ACC112 (cell line): ENCODE results near the gene TREM1.
"Not testable (repeated sequence)": the region's sequence is repeated elsewhere in the genome, so short reads cannot be mapped to it uniquely, and the experiment has no call there.

Experiments used
- H2AFZ ChIP-seq: fragments of 200-600 bp; sonication (generic); one replicate; pipeline ENCODE4 v1.6.0; 2017; ENCODE audit warnings: antibody characterized with exemption, low read length; ENCODE audit not compliant: unreplicated experiment
- H3K27ac ChIP-seq: fragments of 200-600 bp; sonication (generic); 2 replicates; pipeline ENCODE4 v1.5.1; 2014; ENCODE audit warnings: low read depth, mild to moderate bottlenecking, antibody characterized with exemption, low read length, moderate library complexity
- H3K27me3 ChIP-seq: fragments of 200-600 bp; sonication (generic); 2 replicates; pipeline ENCODE4 v1.6.1; 2014; ENCODE audit warnings: mild to moderate bottlenecking, antibody characterized with exemption, low read length, moderate library complexity, mixed read lengths; ENCODE audit not compliant: insufficient read depth
- H3K36me3 ChIP-seq: fragments of 200-600 bp; sonication (generic); 2 replicates; pipeline ENCODE4 v1.6.1; 2016; ENCODE audit warnings: mild to moderate bottlenecking, antibody characterized with exemption, low read length, moderate library complexity, mixed read lengths; ENCODE audit not compliant: insufficient read depth
- H3K4me1 ChIP-seq: fragments of 200-600 bp; sonication (generic); one replicate; pipeline ENCODE4 v1.6.1; 2016; ENCODE audit warnings: low read length, mixed read lengths; ENCODE audit not compliant: insufficient read depth, unreplicated experiment, control insufficient read depth
- H3K4me3 ChIP-seq: fragments of 200-600 bp; sonication (generic); 2 replicates; pipeline ENCODE4 v1.5.1; 2014; ENCODE audit warnings: mild to moderate bottlenecking, low read depth, low read length
- H3K79me2 ChIP-seq: fragments of 200-600 bp; sonication (generic); one replicate; pipeline ENCODE4 v1.6.0; 2016; ENCODE audit warnings: low read length; ENCODE audit not compliant: control insufficient read depth, unreplicated experiment, insufficient read depth

The TREM1 gene

DNA sequence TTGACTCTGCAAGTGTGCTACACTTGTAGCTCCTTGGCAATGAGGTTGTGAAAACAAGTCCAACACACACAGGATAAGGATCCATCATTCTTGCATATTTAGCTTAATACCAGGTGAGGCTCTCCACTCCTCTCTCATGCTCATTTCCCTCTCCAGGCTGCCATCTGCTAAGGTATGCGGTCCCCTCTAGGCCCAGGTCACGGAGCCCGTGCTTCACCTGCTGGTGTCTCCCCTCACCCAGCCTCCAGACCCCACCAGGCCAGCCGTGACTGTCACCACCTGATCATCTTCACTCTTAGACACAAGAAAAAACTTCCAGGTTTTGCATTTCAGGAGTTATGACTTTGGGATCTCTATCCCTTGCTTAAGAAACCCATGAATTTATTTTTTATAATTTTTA, 34.7 kb upstream of the TREM1 start:
- no peak overlapping the region for H3K4me3 ChIP-seq
- no peak overlapping the region for H2AFZ ChIP-seq
- H3K79me2 ChIP-seq, result no peaks in the 10 kb centered on the region
- H3K4me1 ChIP-seq, result peaks cover 3% of the 10 kb centered on the region
- no peak overlapping the region for H3K27ac ChIP-seq
- peaks cover 57% of the 10 kb centered on the region for H3K27me3 ChIP-seq
- no peaks in the 10 kb centered on the region for H3K36me3 ChIP-seq

DNA sequence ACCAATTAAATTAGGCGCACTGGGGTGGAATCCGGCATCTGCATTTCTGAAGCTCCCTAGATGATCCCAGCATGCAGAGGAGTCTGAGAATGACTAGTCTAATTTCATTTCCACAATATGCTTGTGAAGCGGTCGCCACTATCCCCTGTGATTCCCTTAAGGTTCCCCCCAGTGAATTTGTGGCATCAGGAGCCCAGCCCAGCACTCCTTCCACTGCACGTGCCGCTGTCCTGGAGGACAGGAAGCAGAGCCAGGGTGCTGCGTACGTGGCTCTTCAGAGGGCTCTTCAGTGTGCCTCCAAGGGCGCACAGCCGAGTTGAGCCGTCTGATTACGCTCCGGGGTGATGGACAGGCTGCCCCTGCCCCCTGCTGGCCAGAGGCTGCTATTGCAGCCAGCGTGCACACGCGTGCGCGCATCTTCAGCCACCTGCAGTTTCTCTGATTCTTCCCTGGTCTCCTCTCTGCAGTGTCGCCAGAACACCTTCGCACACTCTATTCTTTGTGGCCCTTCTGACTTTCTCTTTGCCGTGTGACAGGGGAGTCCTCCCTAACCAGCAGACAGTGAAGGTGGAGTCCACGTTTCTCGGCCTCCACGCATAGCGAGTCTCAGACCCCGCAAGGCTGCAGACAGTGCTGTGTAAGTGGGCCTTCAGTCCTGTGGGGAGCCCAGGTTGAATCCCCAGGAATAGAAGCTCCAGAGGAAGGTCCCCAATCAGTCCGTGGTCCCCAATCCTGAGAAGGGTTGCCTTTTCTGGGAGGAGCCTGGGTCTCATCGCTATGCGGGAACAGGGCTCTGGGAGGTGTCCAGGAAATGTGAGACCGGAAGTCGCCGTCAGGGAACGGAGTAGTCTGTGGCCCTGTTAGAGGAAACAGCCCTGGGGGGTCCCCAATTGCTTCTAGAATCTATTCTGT, 32.4 kb upstream of the TREM1 start:
- Histone ChIP-seq H3K79me2 (no peaks in the 10 kb centered on the region), H3K36me3 (no peaks in the 10 kb centered on the region), H3K27me3 (peaks cover 60% of the 10 kb centered on the region), H3K4me1 (peaks cover 3% of the 10 kb centered on the region), H3K4me3 (peak overlapping the region; percentile 67), H3K27ac (no peak overlapping the region), H2AFZ (peak overlapping the region; percentile 34)

GRCh38 chr6:41318261-41318653, 31.8 kb upstream of the TREM1 start:
- Histone ChIP-seq H3K79me2 (no peaks in the 10 kb centered on the region), H2AFZ (peak overlapping the region; percentile 34), H3K36me3 (no peaks in the 10 kb centered on the region), H3K27ac (no peak overlapping the region), H3K27me3 (peaks cover 60% of the 10 kb centered on the region), H3K4me1 (peaks cover 3% of the 10 kb centered on the region), H3K4me3 (peak overlapping the region; percentile 67)

DNA sequence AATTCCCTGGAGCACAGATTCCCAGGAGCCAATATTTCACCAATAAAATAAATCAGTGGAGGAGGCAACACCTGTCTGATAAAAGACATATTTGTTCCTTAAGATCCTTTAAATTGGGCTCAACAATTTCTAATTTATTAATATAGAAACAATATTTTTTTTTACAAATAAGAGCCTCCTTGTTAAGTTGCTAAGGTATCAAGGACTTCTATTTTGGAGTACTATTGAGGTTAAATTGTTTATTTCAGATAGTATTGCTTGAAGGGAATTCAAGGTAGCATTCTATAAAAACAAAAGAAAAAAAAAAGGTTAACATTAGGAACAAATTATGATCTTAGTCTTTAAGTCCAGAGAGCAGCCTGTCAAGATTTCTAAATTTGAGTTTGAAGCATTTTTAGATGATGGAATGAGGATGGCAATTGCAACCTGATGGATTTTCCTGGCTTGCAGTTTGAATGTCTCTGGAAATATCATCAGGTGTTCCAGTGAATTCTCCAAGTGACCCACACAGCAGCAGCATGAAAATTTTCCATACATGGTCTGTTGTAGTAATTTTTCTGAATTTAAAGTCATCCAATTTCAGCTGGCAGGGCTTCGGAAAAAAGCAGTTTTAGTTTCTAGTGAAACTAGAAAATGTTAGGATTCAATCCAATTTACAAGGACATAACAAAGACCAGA, 29.6 kb upstream of the TREM1 start:
- no peak overlapping the region for H3K4me3 ChIP-seq
- H3K36me3 ChIP-seq, result no peaks in the 10 kb centered on the region
- H3K27ac ChIP-seq, result no peak overlapping the region
- H3K79me2 ChIP-seq, result no peaks in the 10 kb centered on the region
- peaks cover 3% of the 10 kb centered on the region for H3K4me1 ChIP-seq
- peaks cover 68% of the 10 kb centered on the region for H3K27me3 ChIP-seq
- no peak overlapping the region for H2AFZ ChIP-seq

- H3K79me2 ChIP-seq, result no peaks in the 10 kb centered on the region
- no peak overlapping the region for H3K27ac ChIP-seq
- H3K4me1 ChIP-seq, result peaks cover 3% of the 10 kb centered on the region
- no peak overlapping the region for H2AFZ ChIP-seq
- H3K36me3 ChIP-seq, result no peaks in the 10 kb centered on the region
- H3K4me3 ChIP-seq, result no peak overlapping the region
- H3K27me3 ChIP-seq, result peaks cover 75% of the 10 kb centered on the region
These were observed 28.7 kb upstream of the TREM1 start for GRCh38 chr6:41315203-41315602.

DNA sequence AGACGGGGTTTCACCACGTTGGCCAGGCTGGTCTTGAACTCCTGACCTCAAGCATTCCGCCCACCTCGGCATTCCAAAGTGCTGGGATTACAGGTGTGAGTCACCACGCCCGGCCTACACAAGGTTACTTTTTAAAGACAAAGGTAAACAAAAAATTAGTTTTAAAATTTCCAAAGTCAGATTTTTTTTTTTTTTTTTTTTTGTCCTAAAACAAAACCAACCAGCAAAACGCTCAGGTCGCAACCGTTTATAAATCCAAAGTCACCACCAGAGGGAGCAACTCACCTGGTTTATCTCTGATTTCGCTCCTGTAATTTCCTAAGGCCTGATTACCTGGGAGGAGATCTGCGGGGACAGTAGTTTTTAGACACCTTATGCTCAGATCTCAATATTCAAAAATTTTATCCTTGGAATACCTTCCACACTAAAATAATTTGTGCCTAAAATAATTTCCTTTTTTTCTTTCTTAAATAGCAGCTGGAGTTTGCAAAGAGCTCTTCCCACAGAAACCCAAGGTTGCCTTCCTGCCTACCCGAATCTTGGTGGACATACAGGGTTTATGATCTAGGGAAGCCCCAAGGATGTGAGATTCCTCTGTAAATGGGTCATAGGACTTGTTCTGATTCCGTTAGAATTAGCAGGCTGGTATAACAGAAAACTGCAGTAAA, 19.8 kb upstream of the TREM1 start:
- Histone ChIP-seq H3K27ac (no peak overlapping the region), H3K4me3 (no peak overlapping the region), H3K27me3 (peaks cover 90% of the 10 kb centered on the region), H3K79me2 (no peaks in the 10 kb centered on the region), H3K4me1 (no peaks in the 10 kb centered on the region), H2AFZ (no peak overlapping the region), H3K36me3 (no peaks in the 10 kb centered on the region)

GRCh38 chr6:41302638-41303037, 16.2 kb upstream of the TREM1 start:
- H3K27ac ChIP-seq, result no peak overlapping the region
- no peaks in the 10 kb centered on the region for H3K4me1 ChIP-seq
- no peaks in the 10 kb centered on the region for H3K36me3 ChIP-seq
- no peaks in the 10 kb centered on the region for H3K79me2 ChIP-seq
- no peak overlapping the region for H3K4me3 ChIP-seq
- no peak overlapping the region for H2AFZ ChIP-seq
- H3K27me3 ChIP-seq, result peaks cover 87% of the 10 kb centered on the region

- Histone ChIP-seq H3K27ac (no peak overlapping the region), H3K79me2 (no peaks in the 10 kb centered on the region), H3K4me1 (no peaks in the 10 kb centered on the region), H2AFZ (no peak overlapping the region), H3K36me3 (no peaks in the 10 kb centered on the region), H3K27me3 (peaks cover 77% of the 10 kb centered on the region), H3K4me3 (no peak overlapping the region)
These were observed 12.5 kb upstream of the TREM1 start for GRCh38 chr6:41298785-41299502.

DNA sequence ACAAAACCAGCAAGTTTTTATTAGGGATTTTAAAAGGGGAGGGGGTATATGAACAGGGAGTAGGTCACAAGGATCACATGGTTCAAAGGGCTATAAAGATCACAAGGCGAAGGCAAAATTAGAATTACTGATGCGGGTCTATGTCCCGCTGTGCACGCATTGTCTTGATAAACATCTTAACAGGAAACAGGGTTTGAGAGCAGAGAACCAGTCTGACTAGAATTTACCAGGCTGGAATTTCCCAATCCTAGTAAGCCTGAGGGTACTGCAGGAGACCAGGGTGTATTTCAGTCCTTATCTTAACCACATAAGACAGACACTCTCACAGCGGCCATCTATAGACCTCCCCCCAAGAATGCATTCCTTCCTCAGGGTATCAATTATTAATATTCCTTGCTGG, 10.8 kb upstream of the TREM1 start:
- H2AFZ ChIP-seq, H3K4me3 ChIP-seq, H3K27ac ChIP-seq, H3K4me1 ChIP-seq, H3K79me2 ChIP-seq, H3K36me3 ChIP-seq: not testable (repeated sequence)
- H3K27me3 ChIP-seq, result peaks cover 74% of the 10 kb centered on the region

DNA sequence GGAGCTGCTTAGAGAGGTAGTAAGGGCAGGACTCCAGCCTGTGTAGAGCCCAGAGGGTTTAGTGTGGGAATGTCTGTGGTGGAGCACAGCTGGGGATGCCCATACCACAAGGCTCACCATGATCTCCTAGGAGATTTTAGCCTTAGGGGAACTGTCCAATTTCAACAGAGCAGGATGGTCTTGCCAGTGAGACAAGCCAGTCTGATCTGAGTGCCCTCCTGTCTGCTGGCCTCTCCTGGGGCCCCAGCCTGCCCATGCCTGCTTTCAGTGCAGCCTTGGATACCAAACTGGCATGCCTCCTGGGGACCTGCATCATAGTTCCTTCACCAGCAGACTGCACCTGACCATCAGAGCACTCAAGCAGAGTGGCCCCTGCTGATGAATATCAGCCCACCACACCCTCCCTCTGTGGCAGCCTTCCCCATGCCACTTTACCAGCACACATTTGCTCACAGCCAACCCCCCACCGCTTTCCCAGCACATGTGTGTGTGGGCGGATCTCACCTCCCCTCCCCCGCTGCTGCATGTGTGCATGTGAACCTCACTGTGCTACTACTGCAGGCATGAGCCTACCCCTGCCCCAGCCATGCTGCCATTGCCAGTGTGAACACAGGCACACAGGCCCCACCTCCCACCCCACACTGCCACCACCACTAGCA, 7.9 kb upstream of the TREM1 start:
- Histone ChIP-seq H2AFZ (no peak overlapping the region), H3K79me2 (no peaks in the 10 kb centered on the region), H3K4me1 (no peaks in the 10 kb centered on the region), H3K4me3 (no peak overlapping the region), H3K27ac (no peak overlapping the region), H3K27me3 (peaks cover 51% of the 10 kb centered on the region), H3K36me3 (no peaks in the 10 kb centered on the region)
